A549 (cell line): ENCODE data around the gene LRFN5. TPM values are rescaled to one million over a fixed set of nuclear protein-coding genes. Genes with fewer than 3 reads are reported as not detected.

Experiments
- ATAC-seq, 2 experiments: fragments of 200-7000 bp in 1 of 2; fragments of >200 bp in 1 of 2; cut with Nextera tagmentation in 1 of 2; cut with Tn5 transposase in 1 of 2; 3 replicates each; pipeline versions ENCODE4 v1.8.0 to v1.9.1; 2018 to 2020; ENCODE audit warnings: mild to moderate bottlenecking in 1 of 2, moderate library complexity in 1 of 2
- CTCF ChIA-PET: fragments of 300-600 bp; sonication (Branson Sonifier 250); formaldehyde crosslinking; extraction: SDS; loops from one replicate; lab custom pipeline; 2021; ENCODE audit warnings: antibody characterized with exemption, inconsistent platforms; lab: Yijun Ruan, JAX
- POLR2A ChIA-PET: fragments of 350-600 bp; formaldehyde crosslinking; extraction: SDS; loops from one replicate; lab custom pipeline; 2021; ENCODE audit warnings: antibody characterized with exemption, inconsistent platforms; lab: Yijun Ruan, JAX
- DNase-seq, 2 experiments: peaks; one replicate each; pipeline versions ENCODE4 v3.0.0 to v3.0.0-alpha.2; 2011 to 2016; ENCODE audit warnings: low read depth in 1 of 2, low spot score in 1 of 2
- FAIRE-seq: peaks from 2 replicates; lab custom pipeline; 2011; peaks lifted over from hg19 to GRCh38; lab: Jason Lieb, UNC
- H3K27ac ChIP-seq, 2 experiments: fragments of >200 bp; sonication (Bioruptor Twin); formaldehyde crosslinking; 3 replicates each; pipeline ENCODE4 v1.5.1; 2016 to 2017
- H3K4me1 ChIP-seq: fragments of >200 bp; sonication (Bioruptor Twin); formaldehyde crosslinking; 3 replicates; pipeline ENCODE4 v1.6.1; 2016
- H3K4me2 ChIP-seq: fragments of >200 bp; sonication (Bioruptor Twin); formaldehyde crosslinking; 3 replicates; pipeline ENCODE4 v1.6.1; 2016
- H3K4me3 ChIP-seq: fragments of >200 bp; sonication (Bioruptor Twin); formaldehyde crosslinking; 3 replicates; pipeline ENCODE4 v1.5.1; 2016
- H3K9me3 ChIP-seq: fragments of >200 bp; sonication (Bioruptor Twin); formaldehyde crosslinking; 3 replicates; pipeline ENCODE4 v1.6.1; 2016
- BHLHE40 ChIP-seq: IDR thresholded peaks from 2 replicates; pipeline ENCODE4 v1.6.1; 2012; ENCODE audit warnings: low read depth, low read length, inconsistent platforms
- CHD2 ChIP-seq: fragments of 150-350 bp; IDR thresholded peaks from 2 replicates; pipeline ENCODE4 v1.6.1; 2014; ENCODE audit warnings: low read length; ENCODE audit not compliant: partially characterized antibody
- EHMT2 ChIP-seq: fragments of 200-600 bp; sonication (generic); IDR thresholded peaks from 2 replicates; pipeline ENCODE4 v1.6.1; 2016; ENCODE audit warnings: antibody characterized with exemption, low read depth, mild to moderate bottlenecking, moderate library complexity
- ESRRA ChIP-seq: fragments of 150-350 bp; IDR thresholded peaks from 2 replicates; pipeline ENCODE4 v1.6.1; 2014; ENCODE audit warnings: mild to moderate bottlenecking, low read length, borderline replicate concordance
- FOSL2 ChIP-seq, 2 experiments: fragments of 450-650 bp in 1 of 2; fragments of >200 bp in 1 of 2; sonication (Bioruptor Twin) in 1 of 2; formaldehyde crosslinking; IDR thresholded peaks; 2 replicates each; pipeline versions ENCODE4 v1.5.0 to v1.6.1; 2016 to 2020; ENCODE audit warnings: mild to moderate bottlenecking in 1 of 2, moderate library complexity in 1 of 2
- HEYL ChIP-seq: fragments of 250-450 bp; sonication (Bioruptor Pico); IDR thresholded peaks from 2 replicates; pipeline ENCODE4 v1.8.0; 2021; ENCODE audit warnings: mild to moderate bottlenecking, moderate library complexity
- HOXA7 ChIP-seq: fragments of 250-450 bp; sonication (Bioruptor Pico); IDR thresholded peaks from 2 replicates; pipeline ENCODE4 v1.5.0; 2020; ENCODE audit warnings: mild to moderate bottlenecking, moderate library complexity
- KDM1A ChIP-seq: fragments of 200-600 bp; sonication (generic); IDR thresholded peaks from 2 replicates; pipeline ENCODE4 v1.6.1; 2016; ENCODE audit warnings: low read depth, mild to moderate bottlenecking
- KDM5A ChIP-seq: fragments of 200-600 bp; sonication (generic); IDR thresholded peaks from 2 replicates; pipeline ENCODE4 v1.6.1; 2016; ENCODE audit warnings: antibody characterized with exemption, mild to moderate bottlenecking
- MAZ ChIP-seq: fragments of 150-350 bp; IDR thresholded peaks from 2 replicates; pipeline ENCODE4 v1.6.1; 2014; ENCODE audit warnings: antibody characterized with exemption, low read depth, low read length, borderline replicate concordance
- MYC ChIP-seq: IDR thresholded peaks from 2 replicates; pipeline ENCODE4 v1.6.1; 2012; ENCODE audit warnings: mild to moderate bottlenecking, inconsistent platforms, low read length, improper control_type of control experiment, borderline replicate concordance
- NFE2L2 ChIP-seq: fragments of 150-350 bp; conservative IDR thresholded peaks from 2 replicates; pipeline ENCODE4 v1.6.1; 2014; ENCODE audit warnings: low read length
- RCOR1 ChIP-seq: fragments of 150-350 bp; IDR thresholded peaks from 2 replicates; pipeline ENCODE4 v1.6.1; 2014; ENCODE audit warnings: antibody characterized with exemption, low read length, low read depth
- RNF2 ChIP-seq: fragments of 200-600 bp; sonication (generic); IDR thresholded peaks from 2 replicates; pipeline ENCODE4 v1.6.1; 2016; ENCODE audit warnings: low read depth, mild to moderate bottlenecking, antibody characterized with exemption, moderate library complexity, borderline replicate concordance
- SREBF2 ChIP-seq: fragments of 450-650 bp; IDR thresholded peaks from 2 replicates; pipeline ENCODE4 v1.6.1; 2014; ENCODE audit warnings: mild to moderate bottlenecking, moderate library complexity
- TFCP2L1 ChIP-seq: fragments of 250-450 bp; sonication (Bioruptor Pico); IDR thresholded peaks from 2 replicates; pipeline ENCODE4 v1.5.0; 2021; ENCODE audit warnings: mild to moderate bottlenecking
- ZNF302 ChIP-seq: fragments of 250-450 bp; sonication (Bioruptor Pico); IDR thresholded peaks from 2 replicates; pipeline ENCODE4 v1.9.0; 2021; ENCODE audit warnings: inconsistent platforms, mild to moderate bottlenecking, moderate library complexity
- WGBS: methylation state at CpG from one replicate; pipeline ENCODE4 v1.1.6; 2017; ENCODE audit errors: missing lambda C conversion rate; 5-methylcytosine and 5-hydroxymethylcytosine counted together
- polyA plus RNA-seq, 4 experiments: library from polyadenylated mRNA; depleted of rRNA in 3 of 4; stranded (reverse); fragments of >200 nt; fragmentation: RNase III in 1 of 4; extraction: RNeasy Plus Mini Kit Qiagen cat#74134 plus additional on column Dnase treatment in 1 of 4; gene quantifications; 2 replicates in 3 of 4; 3 replicates in 1 of 4; pipeline ENCODE4 v1.2.3, GENCODE V29; 2011 to 2017
- TF ChIP-seq, protein P1 (sequence below): fragments of >200 bp; sonication (Bioruptor Twin); formaldehyde crosslinking; IDR thresholded peaks from 3 replicates; pipeline ENCODE4 v1.6.1; 2016
- TF ChIP-seq, protein P2 (sequence below): IDR thresholded peaks from 2 replicates; pipeline ENCODE4 v1.6.1; 2012
- TF ChIP-seq, protein P3 (sequence below): fragments of 250-450 bp; sonication (Bioruptor Pico); IDR thresholded peaks from 2 replicates; pipeline ENCODE4 v1.5.0; 2021; ENCODE audit warnings: mild to moderate bottlenecking, moderate library complexity, borderline replicate concordance

LRFN5 gene
- polyA plus RNA-seq, 2 of the 4 experiments (the other 2 are of a cell fraction) = not detected

DNA sequence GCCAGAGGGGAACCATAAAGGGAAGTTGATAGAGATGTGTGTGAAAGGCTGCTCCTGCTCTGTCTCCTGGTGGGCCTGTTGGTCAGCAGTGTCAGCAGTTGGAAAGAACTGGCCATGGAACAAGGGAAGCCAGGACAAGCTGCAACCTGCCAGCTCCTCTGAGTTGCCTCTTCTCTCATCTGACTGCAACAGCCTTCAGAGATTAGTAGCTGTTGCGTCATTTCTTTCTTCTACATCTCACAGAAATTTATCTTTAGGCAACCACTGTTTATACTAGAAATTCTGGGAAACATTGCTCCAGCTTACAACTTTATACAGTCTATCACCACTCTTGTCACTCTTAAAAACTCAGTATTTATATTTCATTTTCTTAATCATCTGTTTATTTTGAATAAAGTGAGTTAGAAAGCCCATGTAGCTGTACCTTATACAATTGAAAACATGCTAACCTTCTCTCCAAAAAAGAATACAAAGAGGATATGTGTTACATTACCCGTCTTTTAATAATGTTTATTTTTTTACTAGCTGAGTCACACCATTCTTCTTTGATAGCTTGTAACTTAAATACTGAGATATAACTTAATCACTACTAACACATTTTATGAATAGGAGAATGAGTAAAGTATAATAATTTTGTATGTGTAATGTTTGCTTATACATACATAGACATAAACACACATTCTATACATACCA lies 224.2 kb downstream of the LRFN5 start:
- CTCF ChIA-PET = no interaction called here
- no peaks in the 10 kb centered on the region for H3K4me1 ChIP-seq
- no peak for TF ChIP-seq ESRRA
- no peak for TF ChIP-seq SREBF2
- no peak for TF ChIP-seq EHMT2
- no peak for TF ChIP-seq HEYL
- TF ChIP-seq KDM5A = no peak
- TF ChIP-seq, protein P1, sequence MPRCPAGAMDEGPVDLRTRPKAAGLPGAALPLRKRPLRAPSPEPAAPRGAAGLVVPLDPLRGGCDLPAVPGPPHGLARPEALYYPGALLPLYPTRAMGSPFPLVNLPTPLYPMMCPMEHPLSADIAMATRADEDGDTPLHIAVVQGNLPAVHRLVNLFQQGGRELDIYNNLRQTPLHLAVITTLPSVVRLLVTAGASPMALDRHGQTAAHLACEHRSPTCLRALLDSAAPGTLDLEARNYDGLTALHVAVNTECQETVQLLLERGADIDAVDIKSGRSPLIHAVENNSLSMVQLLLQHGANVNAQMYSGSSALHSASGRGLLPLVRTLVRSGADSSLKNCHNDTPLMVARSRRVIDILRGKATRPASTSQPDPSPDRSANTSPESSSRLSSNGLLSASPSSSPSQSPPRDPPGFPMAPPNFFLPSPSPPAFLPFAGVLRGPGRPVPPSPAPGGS = no peak
- no peak for TF ChIP-seq RCOR1
- TF ChIP-seq NFE2L2 = no peak
- TF ChIP-seq HOXA7 (CRISPR knock-in tag) = no peak
- TF ChIP-seq TFCP2L1 (CRISPR knock-in tag) = no peak
- no peak for TF ChIP-seq CHD2
- TF ChIP-seq BHLHE40 = no peak
- no peak for TF ChIP-seq KDM1A
- TF ChIP-seq, protein P2, sequence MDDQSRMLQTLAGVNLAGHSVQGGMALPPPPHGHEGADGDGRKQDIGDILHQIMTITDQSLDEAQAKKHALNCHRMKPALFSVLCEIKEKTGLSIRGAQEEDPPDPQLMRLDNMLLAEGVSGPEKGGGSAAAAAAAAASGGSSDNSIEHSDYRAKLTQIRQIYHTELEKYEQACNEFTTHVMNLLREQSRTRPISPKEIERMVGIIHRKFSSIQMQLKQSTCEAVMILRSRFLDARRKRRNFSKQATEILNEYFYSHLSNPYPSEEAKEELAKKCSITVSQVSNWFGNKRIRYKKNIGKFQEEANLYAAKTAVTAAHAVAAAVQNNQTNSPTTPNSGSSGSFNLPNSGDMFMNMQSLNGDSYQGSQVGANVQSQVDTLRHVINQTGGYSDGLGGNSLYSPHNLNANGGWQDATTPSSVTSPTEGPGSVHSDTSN = no peak
- no peak for TF ChIP-seq MYC
- TF ChIP-seq, protein P3, sequence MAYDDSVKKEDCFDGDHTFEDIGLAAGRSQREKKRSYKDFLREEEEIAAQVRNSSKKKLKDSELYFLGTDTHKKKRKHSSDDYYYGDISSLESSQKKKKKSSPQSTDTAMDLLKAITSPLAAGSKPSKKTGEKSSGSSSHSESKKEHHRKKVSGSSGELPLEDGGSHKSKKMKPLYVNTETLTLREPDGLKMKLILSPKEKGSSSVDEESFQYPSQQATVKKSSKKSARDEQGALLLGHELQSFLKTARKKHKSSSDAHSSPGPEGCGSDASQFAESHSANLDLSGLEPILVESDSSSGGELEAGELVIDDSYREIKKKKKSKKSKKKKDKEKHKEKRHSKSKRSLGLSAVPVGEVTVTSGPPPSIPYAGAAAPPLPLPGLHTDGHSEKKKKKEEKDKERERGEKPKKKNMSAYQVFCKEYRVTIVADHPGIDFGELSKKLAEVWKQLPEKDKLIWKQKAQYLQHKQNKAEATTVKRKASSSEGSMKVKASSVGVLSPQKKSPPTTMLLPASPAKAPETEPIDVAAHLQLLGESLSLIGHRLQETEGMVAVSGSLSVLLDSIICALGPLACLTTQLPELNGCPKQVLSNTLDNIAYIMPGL (CRISPR knock-in tag) = no peak
- TF ChIP-seq ZNF302 (CRISPR knock-in tag) = no peak
- TF ChIP-seq RNF2 = no peak
- no peak for FAIRE-seq
- H3K4me2 ChIP-seq = no peak overlapping the region
- no peak overlapping the region for H3K27ac ChIP-seq
- 25% methylated on average over 2 of the region's 2 CpGs for WGBS
- ATAC-seq = no peak
- DNase-seq = no peak
- H3K4me3 ChIP-seq = no peak overlapping the region
- POLR2A ChIA-PET = no interaction called here
- H3K9me3 ChIP-seq = no peaks in the 10 kb centered on the region

DNA sequence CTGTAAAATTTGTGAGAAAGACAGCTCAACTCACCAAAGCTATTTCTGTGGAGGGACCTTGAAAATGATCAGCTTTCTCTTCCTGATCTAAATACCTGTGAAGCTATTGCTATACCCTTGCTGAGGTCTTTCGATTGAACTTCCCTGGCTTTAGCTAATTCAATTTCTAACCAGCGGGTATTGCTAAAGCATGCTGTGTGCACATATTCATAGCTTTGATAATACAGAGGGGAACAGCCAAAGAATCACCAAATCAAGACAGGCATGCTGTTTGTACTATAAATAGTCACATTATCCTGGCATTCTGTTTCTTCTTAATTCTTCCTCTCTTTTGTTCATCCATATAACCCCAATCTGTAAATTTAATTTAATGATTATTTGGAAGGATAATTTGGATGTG lies 233.0 kb downstream of the LRFN5 start:
- POLR2A ChIA-PET = no interaction called here
- no peak for DNase-seq
- Histone ChIP-seq H3K9me3 (no peaks in the 10 kb centered on the region), H3K4me2 (no peak overlapping the region), H3K4me3 (no peak overlapping the region), H3K4me1 (no peaks in the 10 kb centered on the region), H3K27ac (no peak overlapping the region)
- FAIRE-seq = no peak
- WGBS = 11% methylated on average over 2 of the region's 2 CpGs
- CTCF ChIA-PET = no interaction called here
- no peak for ATAC-seq
- TF ChIP-seq MAZ (no peak), FOSL2 (IDR thresholded peaks at IDR 0.05) (no peak), FOSL2 (CRISPR knock-in tag; IDR thresholded peaks at IDR 0.05) (no peak)
- TF ChIP-seq, protein P3 (CRISPR knock-in tag) = no peak
